Measurements from ENCODE around the gene UVRAG.

UVRAG gene

GRCh38 chr11:75814677-75815344, at the start of gene UVRAG:
Gene UVRAG, plus strand, starts transcription at chr11:75815210. Its CDS starts 198 bp downstream, at chr11:75815408.
- DNase-seq (ENCODE audit: low spot score): peak; percentile 96

GRCh38 chr11:75766443-75767227, 48.4 kb upstream of the UVRAG start:
- FAIRE-seq (no peak), DNase-seq (ENCODE audit: low spot score) (no peak)

More at GRCh38 chr11:75814677-75815344, at the start of gene UVRAG:
- peak; percentile 82 for FAIRE-seq

GRCh38 chr11:75767228-75767572, 47.8 kb upstream of the UVRAG start:
- DNase-seq (ENCODE audit: low spot score) (no peak), FAIRE-seq (no peak)

- FAIRE-seq (no peak), DNase-seq (ENCODE audit: low spot score) (no peak)
Measured at GRCh38 chr11:75767793-75768111, 47.3 kb upstream of the UVRAG start.

- DNase-seq (ENCODE audit: low spot score) (peak; percentile 35), FAIRE-seq (no peak)
Measured at GRCh38 chr11:75768112-75768908, 46.7 kb upstream of the UVRAG start, which contains the start of gene DGAT2. Gene DGAT2, plus strand, starts transcription at chr11:75768778. Its CDS starts 214 bp downstream, at chr11:75768992.

DNA sequence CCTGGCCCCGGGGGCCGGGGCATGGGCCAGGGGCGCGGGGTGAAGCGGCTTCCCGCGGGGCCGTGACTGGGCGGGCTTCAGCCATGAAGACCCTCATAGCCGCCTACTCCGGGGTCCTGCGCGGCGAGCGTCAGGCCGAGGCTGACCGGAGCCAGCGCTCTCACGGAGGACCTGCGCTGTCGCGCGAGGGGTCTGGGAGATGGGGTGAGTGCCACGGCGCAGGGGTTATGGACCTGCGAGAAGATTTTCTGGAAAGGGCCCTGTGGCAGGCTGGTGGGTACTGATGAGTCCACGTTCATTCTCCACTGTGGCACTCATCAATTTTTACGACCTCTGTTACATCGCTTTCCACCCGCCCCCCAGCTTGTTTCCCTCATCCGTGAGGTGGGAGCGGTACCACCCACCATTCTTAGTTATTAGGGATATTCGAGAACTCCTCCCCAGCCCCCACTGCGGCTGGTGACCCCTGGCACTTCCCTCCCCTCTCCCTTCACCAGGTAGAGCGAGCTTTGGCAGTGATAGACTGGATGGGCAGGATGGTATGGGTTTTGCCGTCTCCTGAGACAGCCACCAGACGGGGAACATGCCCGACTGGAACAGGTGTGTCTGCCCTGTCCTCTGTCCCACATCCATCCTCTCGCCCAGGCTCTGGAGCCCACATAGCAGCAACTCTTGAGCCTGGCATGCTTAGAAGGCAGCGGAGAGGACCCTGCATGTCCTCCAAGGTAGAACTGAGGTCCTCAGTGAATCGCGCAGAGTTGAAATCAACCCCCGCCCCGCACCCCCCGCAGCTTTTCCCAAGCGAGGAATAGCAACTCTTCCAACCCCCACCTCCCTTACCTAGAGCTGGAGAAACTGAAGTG, 45.9 kb upstream of the UVRAG start:
- FAIRE-seq: no peak
- DNase-seq (ENCODE audit: low spot score): no peak

DNA sequence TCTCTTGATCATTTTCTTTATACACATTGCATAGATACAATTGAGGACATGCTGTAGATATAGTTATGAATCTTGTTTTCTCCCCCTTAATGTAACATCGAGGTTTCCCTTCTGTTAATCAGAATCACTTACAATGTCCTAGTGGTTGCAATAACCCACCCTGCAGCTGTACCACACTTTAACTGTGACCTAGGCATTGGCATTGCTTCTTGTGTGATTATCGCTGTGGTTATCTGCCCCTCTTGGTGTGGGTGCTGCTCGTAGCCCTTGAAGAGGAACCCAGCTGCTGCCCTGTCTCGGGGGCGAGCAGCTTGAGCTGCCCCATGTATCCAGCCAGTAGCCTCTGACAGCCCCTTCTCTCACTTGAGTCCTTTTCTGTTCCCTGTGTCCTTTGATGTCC, 44.9 kb upstream of the UVRAG start:
- no peak for DNase-seq (ENCODE audit: low spot score)
- no peak for FAIRE-seq

DNA sequence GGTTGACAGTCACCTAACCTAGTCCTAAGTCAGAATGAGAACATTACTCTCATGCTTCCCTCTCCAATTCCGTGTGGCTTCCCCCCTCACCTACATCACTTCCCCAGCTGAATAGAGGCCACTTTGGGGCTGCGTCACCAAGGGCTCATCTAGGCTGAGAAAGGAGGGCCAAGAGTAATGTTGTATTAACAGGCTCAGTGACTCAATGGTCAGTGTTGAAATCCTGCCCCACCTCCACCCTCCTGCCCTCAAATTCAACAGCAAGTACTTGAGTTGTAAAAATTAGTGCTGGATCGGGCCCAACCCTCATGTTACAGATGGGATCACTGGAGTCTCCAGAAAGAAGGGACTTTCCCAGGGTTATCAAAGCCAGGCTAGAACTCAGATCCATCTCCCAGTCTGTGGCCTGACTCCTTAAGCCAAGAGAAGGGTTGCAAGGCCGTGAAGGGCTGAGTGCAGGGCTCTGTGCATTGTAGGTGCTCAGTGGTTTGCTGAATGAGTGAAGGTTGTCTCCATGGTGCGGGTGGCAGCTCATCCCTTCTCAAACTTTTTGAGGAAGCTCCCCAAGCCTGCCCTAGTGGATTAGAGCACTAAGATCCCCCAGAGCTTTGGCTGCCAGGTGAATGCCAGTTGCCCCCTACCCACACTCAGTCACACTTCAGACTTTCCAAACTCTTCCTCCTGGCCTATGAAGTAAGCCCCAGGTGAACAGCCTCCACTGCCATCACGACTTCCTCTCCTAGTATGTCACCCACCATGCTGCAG, 43.2 kb upstream of the UVRAG start:
- FAIRE-seq (no peak), DNase-seq (ENCODE audit: low spot score) (peak; percentile 79)

DNA sequence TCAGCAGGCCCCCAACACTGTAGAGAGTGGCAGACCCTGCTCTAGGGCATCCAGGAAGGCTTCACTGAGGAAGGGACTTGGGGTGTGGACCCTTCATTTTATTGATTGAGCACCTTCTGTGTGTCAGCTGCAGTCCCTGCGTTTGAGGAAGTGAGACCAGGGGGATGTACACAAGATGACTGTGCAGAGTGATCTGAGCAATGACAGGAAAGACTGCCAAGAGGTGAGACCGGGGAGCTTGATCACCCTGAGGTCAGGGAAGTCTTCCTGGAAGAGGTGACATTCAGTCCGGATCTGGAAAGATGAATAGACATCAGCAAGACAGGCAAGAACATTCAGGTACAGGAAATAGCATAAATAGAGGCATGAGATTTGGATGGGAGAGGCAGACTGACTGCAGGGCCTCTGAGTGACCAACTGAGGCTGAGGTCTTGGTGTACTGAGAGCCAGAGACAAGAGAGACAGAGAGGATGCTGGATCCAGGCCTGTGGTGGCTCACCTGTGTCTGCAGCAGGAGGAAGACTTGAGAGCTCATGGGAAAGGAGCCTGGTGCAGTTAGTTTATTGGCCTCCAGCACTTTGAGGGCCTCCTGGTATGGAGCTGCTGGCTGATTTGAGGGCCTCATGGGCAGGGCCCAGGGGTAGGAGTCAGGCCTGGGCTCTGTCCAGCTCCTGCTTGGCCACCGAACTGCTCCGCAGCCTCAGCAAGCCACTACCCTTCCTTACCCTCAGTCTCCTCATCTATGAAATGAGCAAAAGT, 41.2 kb upstream of the UVRAG start:
- FAIRE-seq: no peak
- DNase-seq (ENCODE audit: low spot score): no peak

DNA sequence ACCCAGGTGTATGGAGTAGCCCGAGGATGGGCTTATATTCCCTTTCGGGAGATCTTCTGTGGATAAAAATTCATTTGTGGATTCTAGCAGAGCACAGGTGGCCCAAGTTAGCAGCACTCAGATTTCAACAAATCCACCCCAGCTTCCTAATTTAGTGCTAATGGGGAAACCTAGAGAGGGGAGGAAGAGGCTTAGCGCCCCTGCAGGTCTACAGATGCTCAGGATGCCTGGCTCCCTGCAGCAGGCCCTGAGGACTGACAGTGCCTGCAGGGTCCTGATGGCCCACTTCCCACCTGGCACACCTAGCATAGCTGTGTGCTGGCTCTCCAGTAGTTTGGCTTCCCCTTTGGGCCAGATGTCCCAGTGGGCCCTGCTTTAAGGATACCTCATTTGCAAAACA, 40.0 kb upstream of the UVRAG start:
- DNase-seq (ENCODE audit: low spot score) (no peak), FAIRE-seq (no peak)

GRCh38 chr11:75776546-75776945, 38.5 kb upstream of the UVRAG start:
- DNase-seq (ENCODE audit: low spot score) (no peak), FAIRE-seq (no peak)

DNA sequence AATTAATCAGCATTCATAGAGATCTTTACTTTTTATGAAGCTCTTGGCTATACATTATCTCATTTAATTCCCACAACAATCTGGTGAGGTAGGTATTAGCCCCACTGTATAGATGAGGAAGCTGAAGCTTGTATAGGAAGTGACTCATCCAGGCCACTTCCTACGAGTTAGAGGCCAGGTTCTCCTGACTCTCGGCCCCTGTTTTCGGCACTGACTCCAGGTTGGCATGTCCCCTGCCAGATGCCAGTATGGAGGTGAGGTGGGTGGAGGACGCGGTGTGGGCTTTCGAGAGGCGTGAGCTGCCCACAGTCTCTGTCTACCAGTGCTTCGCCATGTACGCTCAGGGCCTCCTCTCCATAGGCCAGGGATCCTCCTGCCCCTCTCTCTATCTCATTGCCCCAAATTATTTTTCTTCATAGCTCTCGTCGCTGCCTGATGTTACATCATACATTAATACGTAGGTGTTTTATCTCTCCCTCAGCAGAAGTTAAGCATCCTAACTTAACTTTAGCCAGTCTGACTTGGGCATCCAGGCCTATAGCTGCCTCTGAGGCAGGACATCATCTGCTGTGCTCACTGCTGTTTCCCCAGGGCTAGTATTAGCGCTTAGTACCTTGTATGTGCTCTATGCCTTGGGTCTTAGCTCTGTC, 37.4 kb upstream of the UVRAG start:
- DNase-seq (ENCODE audit: low spot score) (no peak), FAIRE-seq (no peak)

- FAIRE-seq (no peak), DNase-seq (ENCODE audit: low spot score) (no peak)
Measured at GRCh38 chr11:75778962-75779361, 36.0 kb upstream of the UVRAG start.

GRCh38 chr11:75779960-75780359, 35.0 kb upstream of the UVRAG start:
- FAIRE-seq (no peak), DNase-seq (ENCODE audit: low spot score) (no peak)

- DNase-seq (ENCODE audit: low spot score): no peak
- FAIRE-seq: no peak
Measured at GRCh38 chr11:75780888-75781287, 34.1 kb upstream of the UVRAG start.

GRCh38 chr11:75781296-75781695, 33.7 kb upstream of the UVRAG start:
- FAIRE-seq: no peak
- no peak for DNase-seq (ENCODE audit: low spot score)

- DNase-seq (ENCODE audit: low spot score) (no peak), FAIRE-seq (no peak)
Measured at GRCh38 chr11:75781831-75782230, 33.2 kb upstream of the UVRAG start.

- DNase-seq (ENCODE audit: low spot score) (no peak), FAIRE-seq (no peak)
Measured at GRCh38 chr11:75782540-75783263, 32.3 kb upstream of the UVRAG start.

Data from RCC 7860 (cell line).